Fibroblast of skin of right quadriceps (primary cell): ENCODE data around the gene NRXN3.

ENCODE experiments used
- DNase-seq: peaks from one replicate; pipeline ENCODE4 v3.0.0-alpha.2; 2013

Gene NRXN3

DNA sequence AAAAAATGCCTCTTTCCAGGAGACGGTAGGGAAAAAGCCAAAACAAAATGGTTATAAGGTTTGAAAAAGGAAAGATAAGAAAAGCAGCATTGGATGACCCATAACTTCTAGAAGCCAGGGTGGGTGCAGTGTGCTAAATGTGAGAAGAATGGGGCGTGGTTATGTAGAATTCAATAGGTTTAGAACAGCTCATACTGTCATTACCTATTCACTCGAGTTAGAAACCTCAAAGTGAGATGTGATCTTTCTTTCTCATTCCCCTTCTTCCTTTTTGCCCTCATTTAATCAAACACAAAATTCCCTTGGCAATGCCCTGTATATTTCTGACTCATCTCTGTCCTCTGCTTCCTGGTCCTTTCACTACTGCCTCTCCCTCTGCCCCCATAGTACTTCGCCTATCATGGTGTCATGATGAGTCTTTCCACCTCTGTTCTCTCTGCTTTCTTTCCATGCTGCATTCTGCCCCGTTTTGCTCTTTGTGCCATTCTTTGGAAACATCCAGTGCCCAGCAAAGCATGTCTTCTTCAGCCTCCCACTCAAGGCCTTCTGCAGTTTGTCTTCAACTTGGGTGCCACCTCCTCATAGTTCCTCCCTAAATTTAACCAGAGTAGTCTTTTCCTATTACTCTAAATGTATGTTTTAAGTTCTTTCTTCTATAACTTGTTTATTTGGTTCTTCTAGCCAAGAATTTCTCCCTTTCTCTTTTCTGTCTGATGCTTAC is 496.3 kb downstream of the NRXN3 start:
- no peak for DNase-seq

DNA sequence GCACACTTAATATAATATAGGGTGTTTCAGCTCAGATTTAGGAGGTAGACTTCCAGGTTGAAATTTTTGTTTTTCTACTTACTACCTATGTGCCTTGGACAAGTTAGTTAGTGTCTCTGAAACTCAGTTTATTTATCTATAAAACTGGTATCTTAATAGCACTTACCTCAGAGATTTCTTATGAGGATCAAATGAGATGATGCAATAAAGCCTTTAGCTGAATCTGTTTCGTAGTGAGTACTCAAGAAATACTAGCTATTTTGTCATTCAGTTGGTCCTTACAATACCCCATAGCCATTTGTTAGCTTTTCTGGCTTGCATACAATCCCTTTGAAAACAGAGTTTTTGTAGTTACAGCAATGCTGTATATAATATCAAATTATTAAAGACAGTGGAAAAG is 497.0 kb downstream of the NRXN3 start:
- DNase-seq: no peak

DNA sequence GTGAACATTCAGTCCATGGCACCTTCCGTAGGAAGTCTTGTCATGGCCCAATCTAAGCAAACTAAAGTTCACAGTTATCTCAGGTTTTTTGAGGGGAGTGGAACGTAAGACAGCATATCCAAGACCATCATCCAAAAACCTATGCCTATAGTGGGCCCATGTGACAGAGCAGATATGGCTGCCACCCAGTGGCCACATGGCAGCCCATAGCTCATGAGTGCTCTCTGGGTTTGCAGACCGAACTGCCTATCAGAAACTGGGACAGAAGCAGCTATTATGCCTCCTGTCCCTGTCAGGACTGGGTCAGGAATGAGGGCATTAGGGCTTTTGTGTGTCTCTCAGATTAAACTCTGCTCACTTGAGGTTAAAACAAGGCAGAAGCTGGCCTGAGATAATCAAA is 503.7 kb downstream of the NRXN3 start:
- no peak for DNase-seq

DNA sequence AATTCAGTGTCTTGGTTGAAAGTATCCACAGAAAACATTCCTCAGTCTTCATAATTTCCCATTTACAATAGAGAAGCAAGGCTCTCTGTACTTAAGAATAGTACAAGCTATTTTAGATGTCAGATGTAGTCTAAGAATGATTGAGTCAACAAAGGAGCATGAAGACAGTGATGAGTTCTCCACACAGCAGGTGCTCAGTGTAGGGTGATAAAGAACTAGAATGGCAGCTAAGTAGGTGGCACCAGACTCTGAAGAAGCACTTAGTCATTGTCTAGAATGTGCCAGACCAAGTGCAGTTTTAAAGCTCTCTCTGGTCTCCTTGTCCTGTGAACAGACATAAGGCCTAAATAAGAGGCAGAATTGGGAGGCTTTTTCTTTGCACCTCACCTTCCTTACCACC is 504.6 kb downstream of the NRXN3 start:
- no peak for DNase-seq

DNA sequence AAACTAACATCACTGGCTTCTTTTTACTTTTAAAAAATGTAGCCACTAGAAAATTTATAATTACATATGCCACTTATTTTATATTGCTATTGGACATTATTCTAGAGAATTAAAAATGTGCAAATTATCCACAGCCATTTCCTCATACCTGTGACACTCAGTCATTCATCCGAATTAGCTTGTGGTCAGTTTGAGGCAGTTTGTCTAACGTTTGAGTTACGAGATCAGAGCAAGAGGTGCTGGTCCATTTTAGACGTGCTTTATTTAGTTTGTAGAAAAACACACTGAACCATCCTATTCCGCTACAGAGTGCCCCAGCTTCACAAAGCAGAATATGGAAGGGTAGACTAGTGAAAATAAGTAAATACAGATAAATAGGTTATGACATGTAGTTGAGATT is 513.0 kb downstream of the NRXN3 start:
- no peak for DNase-seq

DNA sequence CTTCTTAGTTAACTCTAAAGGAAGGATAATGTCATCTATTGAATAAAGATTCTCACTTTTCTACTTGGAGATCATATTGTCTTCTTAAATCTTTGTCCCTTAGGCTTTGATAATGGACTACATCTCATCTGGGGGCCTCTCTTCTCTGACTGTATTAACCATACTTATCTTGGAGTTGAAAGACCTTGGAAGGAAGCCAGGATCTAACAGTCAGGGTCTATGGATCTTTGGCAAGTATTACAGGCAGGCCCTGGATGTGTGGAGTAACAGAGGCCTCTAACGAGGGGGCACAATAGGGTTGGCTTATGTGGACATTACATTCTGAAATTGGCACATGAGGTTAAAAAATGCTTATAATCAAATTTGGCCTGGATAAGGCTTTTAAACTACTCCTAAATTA is 513.8 kb downstream of the NRXN3 start:
- DNase-seq: no peak

DNA sequence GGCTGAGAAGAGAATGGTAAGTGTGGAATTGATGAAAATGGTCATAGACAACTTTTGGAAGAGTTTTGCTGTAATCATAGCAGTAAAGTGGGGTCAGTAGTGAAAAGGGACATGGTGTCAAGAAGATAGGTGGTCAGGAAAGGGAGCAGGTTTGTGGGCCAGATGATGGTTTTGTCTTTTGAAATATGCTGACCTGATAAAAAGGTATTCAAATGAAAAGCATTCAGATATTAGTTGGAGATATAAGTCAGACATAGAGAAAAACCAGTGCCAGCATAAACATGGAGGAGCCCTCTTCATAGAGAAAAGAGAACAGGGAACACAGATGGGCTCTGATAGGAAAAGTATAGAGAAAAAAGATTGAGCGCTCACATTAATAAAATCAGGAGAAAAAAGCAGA is 518.3 kb downstream of the NRXN3 start:
- DNase-seq: no peak

DNA sequence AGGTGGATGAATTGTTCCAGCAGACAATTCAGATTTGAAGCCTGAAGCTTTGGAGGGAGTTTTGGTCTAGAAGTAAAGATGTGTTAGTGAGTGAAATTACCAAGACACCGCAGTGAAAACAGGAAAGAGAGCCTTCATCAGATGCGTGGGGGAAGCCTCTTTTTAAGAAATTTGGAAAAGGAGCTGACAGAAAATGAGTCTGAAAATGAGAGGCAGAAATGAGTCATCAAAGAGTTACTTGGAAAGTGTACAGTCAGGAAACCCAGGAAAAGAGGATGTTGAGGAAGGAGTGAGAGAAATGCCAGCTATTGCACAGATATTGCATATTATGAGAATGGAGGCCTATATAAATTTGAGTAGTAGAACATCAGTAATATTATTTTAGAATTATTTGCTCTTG is 520.7 kb downstream of the NRXN3 start:
- DNase-seq: peak; percentile 7

DNA sequence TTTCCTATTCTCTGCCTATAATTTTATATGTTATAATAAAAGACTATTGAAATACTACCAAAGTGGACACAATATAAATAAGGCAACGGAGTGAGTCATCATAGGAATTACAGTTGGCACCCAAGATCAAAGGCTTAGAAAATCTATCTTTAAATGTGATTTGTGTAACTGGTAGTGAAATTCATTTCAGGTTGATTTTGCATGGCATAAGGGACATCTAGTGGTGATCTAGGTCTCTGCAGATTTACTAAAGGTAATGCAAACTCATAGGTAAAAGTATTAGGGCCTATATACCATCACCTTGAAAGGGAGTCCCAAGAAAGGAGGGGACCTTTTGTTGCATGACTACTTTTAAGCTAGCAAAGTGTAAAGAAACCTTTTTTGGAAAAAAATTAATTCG is 527.2 kb downstream of the NRXN3 start:
- DNase-seq: peak; percentile 35

DNA sequence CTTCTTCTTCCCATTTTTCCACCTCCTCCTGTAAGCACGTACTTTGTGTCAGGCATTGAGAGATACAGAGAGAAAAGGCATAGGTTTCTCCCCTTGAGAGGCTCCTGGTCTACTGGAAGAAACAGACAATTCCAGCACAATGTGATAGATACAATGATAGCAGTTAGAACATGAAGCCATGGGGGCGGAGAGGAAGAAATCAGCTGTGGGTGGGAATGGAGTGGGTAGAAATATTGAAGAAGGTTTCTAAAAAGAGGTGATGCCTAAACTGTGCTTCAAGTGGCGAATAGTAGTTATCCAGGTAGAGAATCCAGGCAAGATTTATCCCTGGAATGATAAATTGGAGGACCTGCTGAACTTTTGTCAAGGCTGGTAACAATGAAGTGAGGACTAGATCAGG is 528.8 kb downstream of the NRXN3 start:
- DNase-seq: no peak

DNA sequence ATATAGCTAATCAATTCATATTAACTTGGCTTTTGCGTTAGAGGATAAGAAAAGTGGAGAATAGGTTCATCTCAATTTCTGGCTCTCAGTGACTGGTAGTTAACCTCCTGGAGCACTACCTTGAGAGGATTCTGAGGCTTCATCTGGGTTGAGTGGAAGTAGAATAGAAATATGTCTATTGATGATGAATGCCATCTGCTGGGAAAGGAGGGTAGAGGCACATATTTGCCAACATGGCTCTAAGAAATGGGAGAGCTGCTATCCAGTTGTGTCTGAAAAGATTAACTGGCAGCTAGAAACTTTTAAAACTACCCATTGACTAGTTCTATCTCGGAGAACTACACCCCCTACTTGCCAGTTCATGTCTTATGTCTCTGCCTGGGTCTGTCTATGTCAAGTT is 530.1 kb downstream of the NRXN3 start:
- peak; percentile 1 for DNase-seq

DNA sequence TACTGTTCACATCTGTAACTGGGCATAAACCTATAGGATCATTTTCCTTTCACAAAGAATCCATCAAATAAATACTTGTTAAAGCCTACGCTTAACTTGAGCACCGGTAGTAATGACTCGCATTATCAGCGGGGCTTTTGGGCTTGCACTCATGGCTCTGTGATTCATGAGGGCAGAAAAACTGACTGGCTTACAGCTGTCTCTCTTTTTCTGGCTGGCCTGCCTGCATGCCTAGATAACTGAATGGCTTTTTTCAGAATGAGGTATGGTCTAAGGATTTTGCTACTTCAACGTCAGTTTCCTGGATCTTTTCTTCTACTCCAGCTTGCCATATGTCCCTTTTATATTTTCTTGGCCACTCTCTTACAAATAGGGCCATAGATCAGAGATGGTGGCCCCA is 531.1 kb downstream of the NRXN3 start:
- DNase-seq: peak; percentile 21

DNA sequence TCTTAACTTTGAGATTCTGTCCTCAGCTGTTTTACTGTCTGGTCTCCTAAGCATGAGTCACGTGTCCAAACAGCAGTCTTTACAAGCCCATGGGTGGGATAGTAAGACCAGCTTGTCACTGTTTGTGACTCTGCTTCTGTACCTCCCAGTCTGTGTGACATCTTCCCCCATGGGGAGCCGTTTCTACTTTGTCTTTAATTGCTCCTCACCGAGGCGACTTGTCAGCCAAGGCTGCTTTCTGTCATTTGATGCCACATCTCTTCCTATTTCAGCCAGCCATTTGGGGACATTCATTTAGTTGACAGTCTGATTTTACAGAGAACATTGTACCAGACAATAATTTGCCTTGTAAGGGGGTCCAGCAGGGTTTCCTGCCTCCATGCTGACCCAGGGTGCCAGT is 534.8 kb downstream of the NRXN3 start:
- no peak for DNase-seq

DNA sequence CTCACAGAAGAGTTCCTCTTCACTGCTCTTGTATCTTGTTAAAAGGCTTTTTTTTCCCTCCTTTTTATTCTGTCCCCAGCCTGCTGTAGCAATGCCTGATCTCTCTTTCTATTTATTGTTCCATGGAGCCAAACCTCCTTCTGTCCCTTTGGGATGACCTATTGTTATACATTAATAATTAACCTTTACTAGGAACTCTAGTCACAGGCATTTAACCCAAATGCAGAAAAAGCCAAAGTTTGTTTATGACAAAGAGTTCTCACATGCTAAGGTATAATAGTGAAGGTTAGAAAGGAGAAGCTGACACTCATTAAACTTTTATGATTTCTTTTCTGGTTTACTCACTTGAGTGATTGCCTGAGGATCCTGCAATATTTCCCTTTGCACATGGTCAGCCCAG is 535.8 kb downstream of the NRXN3 start:
- DNase-seq: no peak

DNA sequence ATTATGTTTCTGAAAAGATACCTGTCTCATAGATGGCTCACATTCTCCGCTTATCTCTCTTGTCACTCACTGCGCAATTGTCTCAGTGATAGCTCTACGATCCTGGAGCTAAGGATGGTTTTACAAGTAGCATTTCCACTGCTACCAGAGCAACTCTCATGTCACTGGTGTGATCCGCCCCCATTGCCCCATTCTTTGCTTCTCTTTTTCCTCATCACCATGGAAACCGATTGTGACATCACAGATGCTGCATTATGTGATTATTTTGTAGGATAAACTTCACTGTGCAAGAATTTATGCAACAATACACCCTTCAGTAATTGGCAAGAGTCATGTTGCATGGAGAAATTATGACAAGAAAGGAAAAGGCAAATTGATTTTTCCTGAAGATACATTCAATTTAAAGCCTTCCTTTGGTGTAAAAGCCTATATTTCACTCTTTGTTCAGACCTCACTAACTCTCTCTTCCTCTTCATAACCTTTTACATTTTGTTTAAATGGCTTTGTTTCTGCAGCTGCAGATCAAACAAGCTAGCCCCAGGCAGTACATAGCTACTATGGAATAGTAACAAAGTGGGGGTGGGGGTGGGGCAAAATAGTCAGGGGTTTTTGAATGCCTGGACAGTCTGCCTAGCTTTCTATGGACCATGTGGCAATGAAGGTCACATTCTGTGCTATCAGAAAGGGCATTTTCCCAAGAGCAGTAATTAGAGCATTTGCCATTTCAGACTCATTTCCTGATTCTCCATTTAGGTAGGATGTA is 539.8 kb downstream of the NRXN3 start:
- no peak for DNase-seq

DNA sequence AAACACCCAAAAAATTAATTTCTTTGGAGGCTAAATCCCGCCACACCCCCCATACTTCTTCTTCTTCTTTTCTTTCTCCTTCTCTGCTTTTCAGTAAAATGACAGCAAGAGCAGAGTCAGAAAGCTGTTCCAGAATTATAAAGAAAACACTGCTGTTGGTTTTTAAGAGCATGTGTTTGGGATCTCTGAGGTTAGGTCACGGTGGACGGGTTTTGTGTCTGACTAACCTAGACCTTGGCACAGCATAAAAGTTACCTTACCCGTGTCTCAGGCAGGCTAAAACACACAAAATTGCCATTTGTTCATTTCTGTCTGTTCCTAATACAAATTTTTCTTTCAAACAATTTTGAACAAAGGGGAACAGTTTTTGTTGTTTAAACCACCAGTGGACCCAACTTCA is 540.8 kb downstream of the NRXN3 start:
- no peak for DNase-seq

DNA sequence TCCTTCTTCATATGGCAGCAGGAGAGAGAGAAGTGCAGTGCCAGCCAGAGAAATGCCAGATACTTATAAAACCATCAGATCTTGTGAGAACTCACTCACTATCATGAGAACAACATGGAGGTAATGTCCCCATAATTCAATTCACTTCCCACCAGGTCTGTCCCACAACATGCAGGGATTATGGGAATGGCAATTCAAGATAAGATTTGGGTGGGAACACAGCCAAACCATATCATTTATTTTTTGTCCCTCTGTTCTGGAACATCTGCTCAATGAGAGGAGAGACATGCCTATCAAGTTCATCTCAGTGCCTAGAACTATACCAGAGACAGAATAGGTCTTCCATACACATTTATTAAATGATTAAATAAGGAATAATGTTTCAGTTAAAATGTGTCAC is 543.5 kb downstream of the NRXN3 start:
- DNase-seq: no peak

DNA sequence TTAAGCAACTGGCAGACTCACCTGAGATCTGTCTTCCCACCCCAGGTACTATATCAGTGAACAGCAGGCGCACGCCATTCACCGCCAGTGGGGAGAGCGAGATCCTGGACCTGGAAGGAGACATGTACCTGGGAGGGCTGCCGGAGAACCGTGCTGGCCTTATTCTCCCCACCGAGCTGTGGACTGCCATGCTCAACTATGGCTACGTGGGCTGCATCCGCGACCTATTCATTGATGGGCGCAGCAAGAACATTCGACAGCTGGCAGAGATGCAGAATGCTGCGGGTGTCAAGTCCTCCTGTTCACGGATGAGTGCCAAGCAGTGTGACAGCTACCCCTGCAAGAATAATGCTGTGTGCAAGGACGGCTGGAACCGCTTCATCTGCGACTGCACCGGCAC is 544.5 kb downstream of the NRXN3 start:
- no peak for DNase-seq

DNA sequence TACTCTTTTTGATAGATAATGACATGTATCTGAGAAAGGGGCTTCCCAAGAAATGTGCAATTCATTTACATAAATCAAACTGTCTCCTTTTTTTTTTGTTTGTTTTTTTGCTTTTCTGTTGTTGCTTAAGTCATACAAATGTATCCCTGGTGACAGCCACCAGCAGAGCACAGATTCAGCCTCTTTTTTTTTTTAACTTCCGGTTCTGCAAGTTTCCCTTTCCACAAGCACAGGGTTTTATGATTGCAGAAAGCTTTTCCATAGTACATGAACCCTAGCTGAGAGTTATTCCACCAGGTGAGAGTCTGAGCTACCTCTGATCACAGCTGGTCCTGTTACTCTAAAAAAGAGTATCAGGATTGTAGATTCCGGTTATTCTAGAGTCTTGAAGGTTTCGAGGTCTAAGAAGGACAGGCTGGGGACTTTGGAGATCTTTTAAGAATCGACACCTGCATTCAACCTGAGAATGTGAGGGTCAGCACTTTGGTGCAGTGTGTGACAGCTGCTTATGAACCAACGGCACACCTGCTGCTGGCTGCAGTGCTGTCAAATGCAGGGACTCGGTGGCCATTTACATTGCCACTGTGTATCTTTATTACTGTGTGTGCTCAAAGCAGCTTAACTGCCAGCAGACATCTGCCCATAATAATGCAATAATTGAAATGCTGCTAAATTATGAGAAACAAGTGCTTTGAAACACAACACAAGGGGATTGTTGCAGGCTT is 551.7 kb downstream of the NRXN3 start:
- no peak for DNase-seq

DNA sequence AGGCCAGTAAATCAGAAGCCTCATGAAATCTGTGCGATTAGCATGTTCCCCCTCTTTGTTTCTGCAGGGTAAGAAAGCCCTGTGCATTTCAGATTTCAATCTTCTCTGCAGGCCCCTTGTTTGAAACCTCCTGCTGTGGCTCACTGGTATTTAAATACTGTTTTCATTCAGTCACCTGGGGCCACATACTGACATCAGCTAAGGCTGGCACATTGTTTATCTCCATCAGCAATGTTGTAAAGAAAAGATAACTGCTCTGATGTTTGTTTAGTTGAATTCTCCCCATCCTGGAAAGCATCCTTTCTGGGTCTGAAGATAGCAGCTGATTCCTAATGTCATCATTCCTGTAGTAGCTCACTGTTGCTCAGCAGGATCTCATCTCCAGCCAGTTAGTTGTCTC is 554.9 kb downstream of the NRXN3 start:
- no peak for DNase-seq

DNA sequence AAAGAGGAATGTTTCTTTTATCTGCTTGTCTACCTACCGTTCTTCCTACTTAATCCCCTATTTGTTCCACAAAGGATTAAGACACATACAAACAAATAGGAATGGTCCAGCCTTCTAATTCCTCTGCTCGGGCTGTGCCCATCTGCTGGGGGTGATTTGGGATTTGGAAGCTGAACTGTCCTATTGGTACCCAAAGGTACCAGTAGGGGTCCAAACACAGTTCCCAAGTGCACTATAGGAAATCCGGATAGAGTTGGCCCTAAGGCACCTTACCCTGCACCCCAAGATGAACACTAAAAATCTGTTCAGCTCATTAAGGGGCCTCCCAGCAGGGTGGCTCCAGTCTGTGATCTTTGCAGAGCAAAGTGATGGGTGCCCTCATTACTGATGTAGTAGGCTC is 566.9 kb downstream of the NRXN3 start:
- DNase-seq: no peak

DNA sequence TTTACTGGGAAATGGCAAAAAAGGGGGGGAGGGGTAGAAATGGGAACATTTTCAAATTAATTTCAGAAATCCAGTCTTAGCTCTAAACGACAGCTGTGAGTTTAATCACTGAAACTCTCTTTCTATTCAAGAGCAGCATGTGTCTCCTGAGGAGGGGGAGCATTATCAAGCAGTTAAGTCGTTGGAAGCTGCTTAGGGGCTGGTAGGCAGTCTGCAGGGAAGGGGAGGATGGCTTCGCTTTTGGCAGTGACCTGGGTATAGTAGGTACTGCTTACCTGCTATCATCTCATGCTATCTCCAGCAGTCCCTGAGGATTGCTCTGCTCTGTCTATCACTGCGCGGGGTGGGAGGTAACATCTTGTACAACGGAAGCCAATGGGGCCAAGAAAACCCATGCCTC is 567.4 kb downstream of the NRXN3 start:
- no peak for DNase-seq

DNA sequence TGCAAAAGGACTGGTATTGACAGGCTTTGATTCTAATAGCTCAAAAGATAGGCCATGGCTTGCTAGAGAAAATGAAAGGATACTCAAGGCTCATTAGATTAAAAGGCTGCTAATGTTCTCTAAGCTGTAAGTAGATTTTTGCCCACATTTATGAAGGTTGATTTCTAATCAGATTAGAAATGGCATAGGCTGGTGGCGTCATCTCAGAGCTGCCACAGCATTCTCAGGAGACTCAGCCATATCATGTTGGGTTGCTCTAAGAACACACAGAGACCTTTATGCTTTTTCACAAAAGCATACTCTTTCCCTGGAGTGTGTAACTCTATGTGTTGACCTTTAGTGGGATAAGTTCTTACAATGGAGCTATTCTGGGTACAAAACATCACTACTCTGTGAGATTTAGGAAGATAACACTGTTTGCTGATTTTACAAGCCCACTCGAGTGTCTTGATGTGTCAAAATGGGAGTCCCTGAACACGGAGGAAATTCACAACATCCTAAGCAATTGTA is 576.0 kb downstream of the NRXN3 start:
- no peak for DNase-seq

DNA sequence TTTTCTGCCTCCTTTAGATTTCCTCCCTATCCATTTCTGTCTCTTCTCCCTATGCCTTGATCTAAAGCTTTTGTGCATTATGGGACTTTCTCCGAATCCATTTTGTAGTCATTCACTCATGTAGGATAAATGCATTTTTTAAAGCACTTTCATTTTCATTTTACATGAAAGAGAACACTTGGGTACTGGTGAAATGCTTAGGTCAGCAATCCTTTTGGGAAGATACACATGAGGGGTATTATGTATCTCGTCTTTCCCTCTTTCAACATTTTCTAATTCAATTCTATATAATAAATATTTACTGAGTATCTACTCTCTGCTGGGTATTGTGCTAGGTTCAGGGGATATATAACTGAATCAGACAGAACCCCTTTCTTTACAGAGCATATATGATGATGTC is 577.6 kb downstream of the NRXN3 start:
- no peak for DNase-seq
